C4-2B (cell line): ENCODE results near the gene CELA3A.
"Not testable (repeated sequence)": the region's sequence is repeated elsewhere in the genome, so short reads cannot be mapped to it uniquely, and the experiment has no call there.

ENCODE experiments used
- ZFX ChIP-seq: fragments of 450-650 bp; IDR thresholded peaks from 2 replicates; pipeline ENCODE4 v1.6.1; 2017
- TF ChIP-seq, protein P1 (sequence below): fragments of 450-650 bp; conservative IDR thresholded peaks from 2 replicates; pipeline ENCODE4 v1.5.1; 2017; ENCODE audit warnings: mild to moderate bottlenecking

DNA sequence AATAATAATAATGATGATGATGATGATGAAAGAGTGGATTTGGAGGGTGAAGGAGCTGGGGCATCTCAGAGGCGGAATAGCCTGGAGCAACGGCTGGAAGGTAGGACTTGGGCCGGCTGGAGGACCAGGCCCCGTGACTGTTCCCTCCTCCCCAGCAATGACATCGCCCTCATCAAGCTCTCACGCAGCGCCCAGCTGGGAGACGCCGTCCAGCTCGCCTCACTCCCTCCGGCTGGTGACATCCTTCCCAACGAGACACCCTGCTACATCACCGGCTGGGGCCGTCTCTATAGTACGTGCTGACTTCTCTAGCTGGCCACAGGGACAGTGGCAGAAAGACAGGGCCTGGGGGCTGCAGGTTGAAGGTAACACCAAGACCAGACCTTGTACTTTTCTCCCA lies 17.9 kb upstream of the CELA3A start:
- TF ChIP-seq, protein P1, sequence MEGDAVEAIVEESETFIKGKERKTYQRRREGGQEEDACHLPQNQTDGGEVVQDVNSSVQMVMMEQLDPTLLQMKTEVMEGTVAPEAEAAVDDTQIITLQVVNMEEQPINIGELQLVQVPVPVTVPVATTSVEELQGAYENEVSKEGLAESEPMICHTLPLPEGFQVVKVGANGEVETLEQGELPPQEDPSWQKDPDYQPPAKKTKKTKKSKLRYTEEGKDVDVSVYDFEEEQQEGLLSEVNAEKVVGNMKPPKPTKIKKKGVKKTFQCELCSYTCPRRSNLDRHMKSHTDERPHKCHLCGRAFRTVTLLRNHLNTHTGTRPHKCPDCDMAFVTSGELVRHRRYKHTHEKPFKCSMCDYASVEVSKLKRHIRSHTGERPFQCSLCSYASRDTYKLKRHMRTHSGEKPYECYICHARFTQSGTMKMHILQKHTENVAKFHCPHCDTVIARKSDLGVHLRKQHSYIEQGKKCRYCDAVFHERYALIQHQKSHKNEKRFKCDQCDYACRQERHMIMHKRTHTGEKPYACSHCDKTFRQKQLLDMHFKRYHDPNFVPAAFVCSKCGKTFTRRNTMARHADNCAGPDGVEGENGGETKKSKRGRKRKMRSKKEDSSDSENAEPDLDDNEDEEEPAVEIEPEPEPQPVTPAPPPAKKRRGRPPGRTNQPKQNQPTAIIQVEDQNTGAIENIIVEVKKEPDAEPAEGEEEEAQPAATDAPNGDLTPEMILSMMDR: not testable (repeated sequence)
- not testable (repeated sequence) for TF ChIP-seq ZFX
